Dedifferentiated amniotic fluid mesenchymal stem cell (primary cell): Measurements from ENCODE around the gene ZNF546.
"Not testable (repeated sequence)": the region's sequence is repeated elsewhere in the genome, so short reads cannot be mapped to it uniquely, and the experiment has no call there.

Source experiments
- DNase-seq: peaks from one replicate; pipeline ENCODE4 v3.0.0-alpha.2; 2016; ENCODE audit errors: extremely low spot score

The ZNF546 gene

DNA sequence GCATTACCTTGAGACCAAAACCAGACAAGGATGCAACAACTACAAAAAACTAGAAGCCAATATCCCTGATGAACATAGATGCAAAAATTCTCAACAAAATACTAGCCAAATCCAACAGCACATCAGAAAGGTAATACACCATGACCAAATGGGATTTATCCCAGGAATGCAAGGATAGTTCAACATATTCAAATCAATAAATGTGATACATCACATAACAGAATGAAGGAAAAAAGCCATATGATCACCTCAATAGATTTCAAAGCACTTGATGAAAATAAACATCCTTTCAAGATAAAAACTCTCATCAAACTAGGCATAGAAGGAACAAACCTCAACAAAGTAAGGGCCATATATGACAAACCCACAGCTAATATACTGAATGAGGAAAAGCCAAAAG lies 10.2 kb upstream of the ZNF546 start:
- no peak for DNase-seq

DNA sequence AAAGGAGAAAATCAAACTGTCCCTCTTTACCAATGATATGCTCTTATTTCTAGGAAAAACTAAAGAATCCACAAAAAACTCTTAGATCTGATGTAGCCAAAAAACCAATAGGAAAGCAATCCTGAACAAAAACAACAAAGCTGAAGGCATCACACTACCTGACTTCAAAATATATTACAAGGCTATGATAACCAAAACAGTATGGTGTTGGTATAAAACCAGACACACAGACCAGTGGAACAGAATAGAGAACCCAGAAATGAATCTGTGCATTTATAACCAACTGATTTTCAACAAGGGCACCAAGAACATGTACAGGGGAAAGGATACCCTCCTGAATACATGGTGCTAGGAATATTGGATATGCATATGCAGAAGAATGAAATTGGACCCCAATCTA lies 9.7 kb upstream of the ZNF546 start:
- no peak for DNase-seq

DNA sequence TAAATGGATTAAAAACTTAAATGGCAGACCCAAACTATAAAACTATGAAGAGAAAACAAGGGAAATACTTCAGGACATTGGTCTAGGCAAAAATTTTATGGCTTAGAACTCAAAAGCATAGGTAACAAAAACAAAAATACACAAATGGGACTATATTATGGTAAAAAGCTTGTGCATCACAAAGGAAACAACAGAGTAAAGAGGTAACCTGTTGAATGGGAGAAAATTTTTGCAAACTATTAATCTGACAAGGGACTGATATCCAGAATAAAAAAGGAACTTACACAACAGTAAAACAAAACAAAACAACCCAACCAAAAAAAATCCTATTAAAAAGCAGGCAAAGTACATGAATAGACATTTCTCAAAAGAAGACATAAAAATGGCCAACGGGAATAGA lies 9.3 kb upstream of the ZNF546 start:
- no peak for DNase-seq

DNA sequence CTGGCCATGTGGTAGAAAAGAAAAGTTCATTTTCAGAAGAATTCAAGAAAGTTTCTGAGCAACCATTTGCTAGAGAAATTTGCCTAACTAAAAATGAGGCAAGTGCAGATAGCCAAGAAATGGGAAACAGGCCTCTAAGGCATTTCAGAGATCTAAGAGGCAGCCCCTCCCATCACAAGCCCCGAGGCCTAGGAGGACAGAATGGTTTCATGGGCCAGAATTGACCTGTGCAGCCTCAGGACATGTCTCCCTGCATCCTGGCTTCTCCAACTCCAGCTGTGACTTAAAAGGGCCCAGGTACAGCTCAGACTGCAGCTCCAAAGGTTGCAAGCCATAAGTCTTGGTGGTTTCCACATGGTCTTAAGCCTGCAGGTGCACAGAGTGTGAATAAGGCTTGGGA lies 3.3 kb upstream of the ZNF546 start:
- no peak for DNase-seq

DNA sequence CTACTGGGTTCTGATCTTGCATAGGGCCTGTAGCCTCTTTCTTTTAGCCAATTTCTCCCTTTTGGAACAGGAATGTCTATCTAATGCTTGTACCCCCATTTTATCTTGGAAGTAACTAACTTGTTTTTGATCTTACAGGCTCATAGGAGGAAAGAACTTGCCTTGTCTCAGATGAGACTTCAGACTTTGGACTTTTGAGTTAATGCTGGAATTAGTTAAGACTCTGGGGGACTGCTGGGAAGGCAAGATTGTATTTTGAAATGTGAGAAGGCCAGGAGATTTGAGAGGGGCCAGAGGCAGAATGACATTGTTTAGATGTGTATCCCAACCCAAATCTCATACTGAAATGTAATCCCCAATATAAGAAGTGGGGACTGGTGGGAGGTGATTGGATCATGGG lies 2.5 kb upstream of the ZNF546 start:
- no peak for DNase-seq

DNA sequence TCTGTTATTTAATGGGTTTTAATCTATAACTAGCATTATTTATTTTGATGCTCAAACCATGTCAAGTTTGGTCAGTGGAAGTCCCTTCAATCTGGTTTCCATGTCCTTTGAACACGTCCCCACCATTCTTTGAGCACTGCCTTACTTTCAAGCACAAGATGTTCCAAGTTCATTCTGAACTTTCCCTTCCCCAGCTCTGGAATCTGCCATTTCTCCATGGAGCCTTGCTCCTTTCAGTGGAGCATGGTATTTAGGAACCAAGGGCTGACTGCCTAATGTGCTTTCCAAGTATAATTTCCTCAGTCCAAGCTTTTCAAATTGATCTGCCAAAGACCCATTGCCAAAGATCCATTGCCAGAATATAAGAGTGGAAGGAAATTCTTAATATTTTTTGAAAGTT lies 1.1 kb upstream of the ZNF546 start:
- DNase-seq, result no peak

DNA sequence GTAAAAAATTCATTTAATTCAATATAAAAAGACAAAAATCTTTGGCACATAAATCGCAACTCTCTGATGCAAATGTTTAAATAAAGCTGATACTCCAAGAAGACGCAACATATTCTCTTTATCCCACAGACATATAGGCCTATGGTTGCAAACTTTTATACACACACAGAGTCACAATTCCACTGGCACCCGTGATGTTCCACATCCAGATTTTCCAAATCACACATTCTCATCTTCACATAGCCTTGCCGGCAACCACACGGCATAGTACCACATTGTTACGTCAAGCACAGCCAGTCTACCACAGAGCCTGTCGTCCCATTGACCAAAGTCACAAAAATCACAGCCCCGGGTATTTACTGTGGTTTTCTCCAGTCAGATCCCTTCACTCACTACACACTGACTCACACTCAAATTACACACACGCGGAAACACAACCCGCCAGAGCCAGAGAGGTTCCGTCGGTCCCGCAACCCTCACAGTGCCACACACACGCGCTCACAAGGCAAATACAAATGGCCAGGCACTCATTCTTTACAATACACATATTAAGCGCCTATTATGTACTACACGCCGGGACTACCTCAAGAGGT lies 546 bp upstream of the ZNF546 start:
- DNase-seq, result peak; percentile 51

DNA sequence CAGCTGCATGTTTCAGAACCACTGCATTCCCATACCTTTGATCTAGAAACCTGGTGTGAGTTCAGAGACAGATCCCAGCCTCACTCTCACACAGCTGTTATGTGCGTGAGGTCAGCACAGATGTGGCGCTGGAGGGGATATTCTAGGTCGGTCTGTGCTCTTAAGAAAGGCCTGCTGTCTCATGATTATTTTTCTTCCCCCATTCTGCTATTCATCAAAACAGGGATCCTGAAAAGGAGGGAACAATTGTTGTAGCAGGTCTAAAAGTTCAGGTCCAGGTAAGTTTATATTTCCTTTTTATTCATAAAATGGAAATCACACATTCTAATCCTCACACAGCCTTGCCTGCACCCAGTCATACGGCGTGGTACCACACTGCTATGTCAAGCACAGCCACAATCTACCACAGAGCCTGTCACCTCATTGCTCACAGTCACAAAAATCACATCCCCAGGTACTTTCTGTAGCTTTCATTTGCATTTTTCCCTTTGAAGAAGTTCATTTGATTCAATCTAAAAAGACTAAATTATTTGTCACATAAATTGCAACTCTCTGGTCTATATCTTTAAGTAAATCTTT lies 867 bp downstream of the ZNF546 start:
- no peak for DNase-seq

DNA sequence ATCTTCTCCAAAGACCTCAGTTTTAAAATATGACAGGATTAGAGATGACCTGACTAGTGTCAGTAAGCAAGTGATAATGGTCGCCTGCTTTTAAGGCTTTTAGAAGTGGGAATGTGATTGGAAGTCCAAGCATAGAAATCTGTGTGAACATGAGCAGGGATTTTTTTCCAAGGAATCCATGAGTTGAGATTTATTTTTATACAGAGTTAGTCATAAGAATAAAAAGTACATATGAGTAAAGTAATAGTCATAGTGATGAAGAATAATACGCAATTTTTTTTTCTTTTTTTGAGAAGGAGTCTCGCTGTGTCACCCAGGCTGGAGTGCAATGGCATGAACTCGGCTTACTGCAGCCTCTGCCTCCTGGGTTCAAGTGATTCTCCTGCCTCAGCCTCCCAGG lies 1.6 kb downstream of the ZNF546 start:
- DNase-seq, result no peak

DNA sequence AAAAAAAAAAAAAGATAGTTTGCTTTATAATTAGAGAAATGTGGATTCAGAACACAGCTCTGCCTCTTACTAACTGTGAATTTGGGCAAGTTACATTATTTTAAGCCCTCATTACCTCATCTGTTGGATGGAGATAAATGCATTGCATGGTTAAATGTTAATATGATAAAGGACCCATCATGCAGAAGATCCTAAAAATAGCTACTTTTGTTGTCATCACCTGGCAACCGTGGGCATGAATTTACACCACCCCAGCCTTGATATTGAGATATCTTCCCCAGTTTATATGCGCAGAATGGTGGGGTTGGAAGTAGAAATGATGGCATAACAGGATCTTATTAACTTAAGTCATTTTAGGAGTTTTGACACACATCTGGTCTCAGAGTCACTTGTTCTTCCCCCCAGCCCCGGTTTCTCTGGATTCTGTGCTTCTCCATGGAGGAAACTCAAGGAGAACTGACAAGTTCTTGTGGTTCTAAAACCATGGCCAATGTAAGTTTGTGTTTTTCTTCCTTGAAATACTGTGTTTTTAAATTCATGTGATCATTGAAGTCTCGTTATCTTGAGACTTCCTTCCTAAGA lies 8.9 kb downstream of the ZNF546 start:
- DNase-seq, result no peak

DNA sequence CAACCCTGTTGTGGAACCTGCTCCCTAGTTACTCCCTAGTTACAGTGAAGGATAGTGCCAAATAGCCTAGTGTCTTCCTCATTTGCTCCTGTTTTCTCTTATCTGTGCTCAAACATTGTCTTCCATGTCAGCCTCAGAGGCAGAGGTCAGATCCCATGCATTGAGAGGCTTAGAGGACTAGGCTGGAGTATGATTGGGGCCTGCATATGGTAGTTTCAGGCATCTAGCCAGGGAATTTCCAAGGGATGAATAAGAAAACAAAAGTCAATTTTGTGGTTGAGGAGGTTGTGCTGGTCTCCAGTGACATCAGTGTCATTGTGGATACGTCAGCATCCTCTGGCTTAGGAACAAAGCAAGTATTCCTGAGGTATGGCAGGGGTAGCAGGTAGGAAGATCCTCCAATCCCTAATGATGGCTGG lies 9.4 kb downstream of the ZNF546 start:
- no peak for DNase-seq

DNA sequence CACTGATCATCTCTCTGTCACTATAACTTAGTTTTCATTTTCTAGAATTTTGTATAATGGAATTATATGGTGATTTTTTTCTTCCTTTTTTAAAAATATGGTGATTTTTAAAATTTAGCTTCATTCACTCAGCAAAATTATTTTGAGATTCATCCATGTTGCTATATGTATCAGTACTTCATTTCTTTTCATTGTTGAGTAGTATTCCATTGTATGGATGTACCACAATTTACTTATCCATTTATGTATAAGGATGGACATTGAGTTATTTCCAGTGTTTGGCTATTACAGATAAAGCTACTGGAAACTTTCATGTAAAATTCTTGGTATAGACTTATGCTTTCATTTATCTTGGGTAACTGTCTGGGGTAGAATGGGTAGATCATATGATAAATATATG lies 12.8 kb downstream of the ZNF546 start:
- DNase-seq, result no peak

DNA sequence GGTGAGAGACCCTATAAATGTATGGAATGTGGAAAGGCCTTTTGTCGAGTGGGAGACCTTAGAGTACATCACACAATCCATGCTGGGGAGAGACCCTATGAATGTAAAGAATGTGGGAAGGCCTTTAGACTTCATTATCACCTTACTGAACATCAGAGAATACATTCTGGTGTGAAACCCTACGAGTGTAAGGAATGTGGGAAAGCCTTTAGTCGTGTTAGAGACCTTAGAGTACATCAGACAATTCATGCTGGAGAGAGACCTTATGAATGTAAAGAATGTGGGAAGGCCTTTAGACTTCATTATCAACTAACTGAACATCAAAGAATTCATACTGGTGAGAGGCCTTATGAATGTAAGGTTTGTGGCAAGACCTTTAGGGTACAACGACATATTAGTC lies 17.1 kb downstream of the ZNF546 start:
- DNase-seq, result no peak

DNA sequence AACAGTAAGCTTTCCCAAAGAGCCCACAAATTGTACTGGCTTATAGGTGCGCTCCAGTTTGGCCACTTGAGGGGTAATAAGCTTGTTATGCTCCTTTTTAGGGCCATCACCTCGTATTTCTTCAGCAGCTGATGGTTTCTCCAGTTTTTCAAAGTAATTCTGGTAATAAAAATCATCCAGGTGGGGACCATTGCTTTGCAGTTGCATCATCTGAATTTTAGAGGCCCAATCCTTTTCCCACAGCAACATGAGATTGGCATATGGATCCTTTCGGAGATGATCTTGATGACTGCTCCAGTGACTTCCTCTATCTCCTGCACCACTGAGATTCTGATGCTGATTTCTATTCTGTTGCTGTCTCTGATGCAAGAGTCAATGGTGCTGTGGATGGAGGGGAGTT lies 27.1 kb downstream of the ZNF546 start:
- no peak for DNase-seq

DNA sequence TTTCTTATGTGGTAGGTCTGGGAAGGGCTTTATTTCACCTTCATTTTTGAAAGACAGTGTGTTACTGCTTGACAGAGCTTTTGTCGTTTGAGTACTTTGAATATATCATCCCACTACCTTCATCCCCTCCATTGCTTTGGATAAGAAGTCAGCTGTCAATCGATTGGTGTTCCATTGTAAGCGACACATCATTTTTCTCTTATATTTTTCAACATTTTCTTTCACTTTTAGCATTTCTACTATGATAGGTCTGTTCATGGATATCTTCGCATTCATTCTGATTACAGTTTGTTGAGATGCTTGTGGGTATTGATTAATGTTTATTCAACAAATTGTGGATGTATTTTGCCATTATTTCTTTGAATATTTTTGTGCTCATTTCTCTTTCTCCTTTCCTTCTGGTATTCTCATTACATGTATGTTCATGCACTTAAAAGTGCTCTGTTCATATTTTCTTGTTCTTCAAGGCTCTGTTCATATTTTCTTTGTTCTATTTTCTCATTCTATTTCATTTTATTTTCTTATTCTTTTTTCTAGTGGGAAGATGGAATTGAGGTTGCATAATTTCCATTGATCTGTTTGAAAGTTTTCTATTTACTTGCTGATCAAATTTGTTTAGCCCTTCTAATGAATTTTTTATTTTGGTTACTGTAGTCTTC lies 29.2 kb downstream of the ZNF546 start:
- no peak for DNase-seq

DNA sequence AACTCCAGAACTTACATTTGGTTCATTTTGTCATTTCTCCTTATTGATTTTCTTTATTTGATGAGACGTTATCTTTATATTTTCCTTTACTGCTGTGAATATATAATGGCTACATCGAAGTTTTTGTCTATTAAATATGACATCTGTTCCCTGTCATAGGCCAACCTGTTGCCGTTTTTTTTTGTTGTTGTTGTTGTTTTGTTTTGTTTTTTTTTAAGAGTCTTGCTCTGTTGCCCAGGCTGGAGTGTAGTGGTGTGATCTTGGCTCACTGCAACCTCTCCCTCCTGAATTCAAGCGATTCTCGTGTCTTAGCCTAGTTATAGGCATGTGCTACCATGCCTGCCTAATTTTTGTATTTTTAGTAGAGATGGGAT lies 29.7 kb downstream of the ZNF546 start:
- DNase-seq, result no peak

DNA sequence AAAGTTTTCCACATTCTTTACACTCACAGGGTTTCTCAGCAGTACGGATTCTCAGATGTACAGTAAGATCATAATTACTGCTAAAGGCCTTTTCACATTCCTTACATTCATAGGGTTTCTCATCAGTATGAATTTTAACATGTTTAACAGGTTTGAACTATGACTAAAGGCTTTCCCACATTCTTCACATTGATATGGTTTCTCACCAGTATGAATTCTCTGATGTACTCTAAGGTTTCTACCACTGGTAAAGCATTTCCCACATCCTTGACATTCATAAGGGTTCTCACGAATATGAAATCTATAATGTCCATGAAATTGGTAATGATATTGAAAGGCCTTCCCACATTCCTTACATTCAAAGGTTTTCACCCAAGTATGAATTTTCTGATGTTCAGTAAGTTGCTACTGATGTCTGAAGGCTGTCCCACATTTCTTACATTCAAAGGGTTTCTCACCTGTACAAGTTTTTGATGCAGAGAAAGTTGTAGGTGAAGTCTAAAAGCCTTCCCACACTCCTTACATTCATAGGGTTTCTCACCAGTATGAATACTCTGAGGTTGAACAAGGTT lies 37.2 kb downstream of the ZNF546 start:
- DNase-seq, result no peak

DNA sequence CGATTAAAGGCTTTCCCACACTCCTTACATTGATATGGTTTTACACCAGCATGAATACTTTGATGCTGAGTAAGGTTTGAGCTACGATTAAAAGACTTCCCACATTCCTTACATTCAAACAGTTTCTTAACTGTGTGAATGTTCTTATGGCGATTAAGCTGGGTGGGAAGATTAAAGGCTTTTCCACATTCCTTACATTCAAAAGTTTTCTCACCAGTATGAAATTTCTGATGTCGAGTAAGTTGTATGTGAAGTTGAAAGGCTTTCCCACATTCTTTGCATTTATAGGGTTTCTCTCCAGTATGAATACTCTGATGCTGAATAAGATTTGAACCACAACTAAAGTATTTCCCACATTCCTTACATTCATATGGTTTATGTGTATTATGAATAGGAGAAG lies 39.1 kb downstream of the ZNF546 start:
- no peak for DNase-seq

DNA sequence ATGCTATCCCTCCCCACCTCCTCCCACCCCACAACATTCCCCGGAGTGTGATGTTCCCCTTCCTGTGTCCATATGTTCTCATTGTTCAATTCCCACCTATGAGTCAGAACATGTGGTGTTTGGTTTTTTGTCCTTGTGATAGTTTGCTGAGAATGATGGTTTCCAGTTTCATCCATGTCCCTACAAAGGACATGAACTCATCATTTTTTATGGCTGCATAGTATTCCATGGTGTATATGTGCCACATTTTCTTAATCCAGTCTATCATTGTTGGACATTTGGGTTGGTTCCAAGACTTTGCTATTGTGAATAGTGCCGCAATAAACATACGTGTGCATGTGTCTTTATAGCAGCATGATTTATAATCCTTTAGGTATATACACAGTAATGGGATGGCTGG lies 41.2 kb downstream of the ZNF546 start:
- DNase-seq, result not testable (repeated sequence)

DNA sequence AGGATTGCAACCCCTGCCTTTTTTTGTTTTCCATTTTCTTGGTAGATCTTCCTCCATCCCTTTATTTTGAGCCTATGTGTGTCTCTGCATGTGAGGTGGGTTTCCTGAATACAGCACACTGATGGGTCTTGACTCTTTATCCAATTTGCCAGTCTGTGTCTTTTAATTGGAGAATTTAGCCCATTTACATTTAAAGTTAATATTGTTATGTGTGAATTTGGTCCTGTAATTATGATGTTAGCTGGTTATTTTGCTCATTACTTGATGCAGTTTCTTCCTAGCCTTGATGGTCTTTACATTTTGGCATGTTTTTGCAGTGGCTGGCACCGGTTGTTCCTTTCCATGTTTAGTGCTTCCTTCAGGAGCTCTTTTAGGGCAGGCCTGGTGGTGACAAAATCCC lies 44.9 kb downstream of the ZNF546 start:
- not testable (repeated sequence) for DNase-seq

DNA sequence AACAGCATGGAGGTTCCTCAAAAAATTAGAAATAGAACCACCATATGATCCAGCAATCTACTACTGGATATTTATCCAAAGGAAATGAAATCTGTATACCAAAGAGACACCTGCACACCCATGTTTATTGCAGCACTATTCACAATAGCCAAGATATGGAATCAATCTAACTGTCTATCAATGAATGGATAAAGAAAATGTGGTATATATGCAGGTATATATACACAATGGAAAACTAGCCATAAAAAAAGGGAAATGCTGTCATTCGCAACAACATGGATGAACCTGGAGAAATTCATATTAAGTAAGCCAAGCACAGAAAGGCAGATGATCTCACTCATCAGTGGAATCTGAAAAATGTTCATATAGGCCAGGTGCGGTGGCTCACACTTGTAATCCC lies 56.6 kb downstream of the ZNF546 start:
- no peak for DNase-seq

DNA sequence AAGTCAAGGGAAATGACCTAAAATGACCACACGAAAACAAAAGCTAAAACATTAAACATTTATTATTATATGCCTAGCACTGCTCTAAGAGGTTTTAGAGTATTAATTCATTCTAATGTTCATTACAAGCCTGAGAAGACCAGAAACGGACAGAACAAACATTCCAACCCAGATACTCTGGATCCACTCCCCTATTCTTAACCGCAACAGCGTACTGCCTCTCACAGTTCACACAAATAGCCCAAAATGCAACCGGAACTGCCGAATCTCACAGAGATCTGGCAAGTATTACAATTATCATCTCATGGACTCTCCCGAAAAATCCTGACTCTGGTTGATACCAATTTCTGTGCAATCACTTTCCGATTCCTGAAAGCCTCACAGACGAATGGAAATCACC lies 57.8 kb downstream of the ZNF546 start:
- DNase-seq, result no peak

DNA sequence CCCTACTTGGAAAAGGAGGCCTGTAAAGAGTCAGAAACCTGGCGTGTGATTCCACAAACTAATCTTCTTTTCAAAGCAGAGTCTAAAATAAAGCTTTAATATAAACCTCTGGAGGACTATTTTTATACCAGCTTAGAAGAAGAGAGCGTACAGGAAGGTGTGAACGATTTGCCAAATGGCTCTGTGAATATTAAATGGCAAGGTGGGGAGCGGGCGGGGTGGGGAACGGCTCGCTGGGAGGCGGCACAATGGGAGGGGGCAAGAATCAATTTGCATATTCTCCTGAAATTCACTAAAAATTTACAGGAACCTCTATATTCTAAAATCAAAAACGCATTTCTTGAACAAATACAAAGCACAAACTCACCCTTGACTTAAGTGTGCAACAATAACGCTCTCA lies 58.2 kb downstream of the ZNF546 start:
- DNase-seq, result no peak
